Thyroid gland (tissue), 4 donors: ENCODE data around the gene GKAP1.

Experiments used
- POLR2A ChIP-seq, 2 donors: fragments of 450-650 bp; IDR thresholded peaks; one replicate each; pipeline ENCODE4 v1.6.1; 2017; ENCODE audit warnings: antibody characterized with exemption in 2 of 2, mild to moderate bottlenecking in 2 of 2, moderate library complexity in 1 of 2
- TF ChIP-seq, protein P1 (sequence below), 6 experiments: fragments of 200-600 bp in 3 of 6; fragments of 450-650 bp in 3 of 6; sonication (generic) in 3 of 6; IDR thresholded peaks; one replicate each; pipeline ENCODE4 v1.5.1; 2016 to 2019; ENCODE audit warnings: antibody characterized with exemption in 6 of 6, mild to moderate bottlenecking in 2 of 6, inconsistent platforms in 1 of 6, moderate library complexity in 1 of 6

DNA sequence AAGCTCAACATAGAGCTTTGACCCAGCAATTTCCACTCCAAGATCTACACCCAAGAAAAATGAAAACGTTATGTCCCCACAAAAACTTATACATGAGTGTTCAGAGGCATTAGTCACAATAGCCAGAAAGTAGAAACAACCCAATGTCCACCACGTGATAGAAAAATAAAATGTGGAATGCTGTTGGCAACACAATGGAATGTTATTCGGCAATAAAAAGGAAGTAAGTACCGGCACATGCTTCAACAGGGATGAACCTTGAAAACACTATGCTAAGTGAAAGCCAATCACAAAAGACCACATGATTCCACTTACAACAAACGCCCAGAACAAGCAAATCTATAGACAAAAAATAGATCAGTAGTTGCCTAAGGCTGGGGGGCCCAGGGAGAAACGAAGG is 115.8 kb downstream of the GKAP1 start:
- TF ChIP-seq, protein P1, sequence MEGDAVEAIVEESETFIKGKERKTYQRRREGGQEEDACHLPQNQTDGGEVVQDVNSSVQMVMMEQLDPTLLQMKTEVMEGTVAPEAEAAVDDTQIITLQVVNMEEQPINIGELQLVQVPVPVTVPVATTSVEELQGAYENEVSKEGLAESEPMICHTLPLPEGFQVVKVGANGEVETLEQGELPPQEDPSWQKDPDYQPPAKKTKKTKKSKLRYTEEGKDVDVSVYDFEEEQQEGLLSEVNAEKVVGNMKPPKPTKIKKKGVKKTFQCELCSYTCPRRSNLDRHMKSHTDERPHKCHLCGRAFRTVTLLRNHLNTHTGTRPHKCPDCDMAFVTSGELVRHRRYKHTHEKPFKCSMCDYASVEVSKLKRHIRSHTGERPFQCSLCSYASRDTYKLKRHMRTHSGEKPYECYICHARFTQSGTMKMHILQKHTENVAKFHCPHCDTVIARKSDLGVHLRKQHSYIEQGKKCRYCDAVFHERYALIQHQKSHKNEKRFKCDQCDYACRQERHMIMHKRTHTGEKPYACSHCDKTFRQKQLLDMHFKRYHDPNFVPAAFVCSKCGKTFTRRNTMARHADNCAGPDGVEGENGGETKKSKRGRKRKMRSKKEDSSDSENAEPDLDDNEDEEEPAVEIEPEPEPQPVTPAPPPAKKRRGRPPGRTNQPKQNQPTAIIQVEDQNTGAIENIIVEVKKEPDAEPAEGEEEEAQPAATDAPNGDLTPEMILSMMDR (IDR thresholded peaks at IDR 0.05) = no peak
- TF ChIP-seq POLR2A (IDR thresholded peaks at IDR 0.05) = no peak
